GM18907 (cell line): ENCODE measurements around the gene PLEKHA3.
"Not testable (repeated sequence)": the region's sequence is repeated elsewhere in the genome, so short reads cannot be mapped to it uniquely, and the experiment has no call there.

Source experiments
- ATAC-seq: cut with Tn5 transposase; IDR thresholded peaks from one replicate; pipeline ENCODE4 v1.9.1; 2021; ENCODE audit warnings: mild to moderate bottlenecking, moderate library complexity; ENCODE audit not compliant: unreplicated experiment

Gene PLEKHA3

DNA sequence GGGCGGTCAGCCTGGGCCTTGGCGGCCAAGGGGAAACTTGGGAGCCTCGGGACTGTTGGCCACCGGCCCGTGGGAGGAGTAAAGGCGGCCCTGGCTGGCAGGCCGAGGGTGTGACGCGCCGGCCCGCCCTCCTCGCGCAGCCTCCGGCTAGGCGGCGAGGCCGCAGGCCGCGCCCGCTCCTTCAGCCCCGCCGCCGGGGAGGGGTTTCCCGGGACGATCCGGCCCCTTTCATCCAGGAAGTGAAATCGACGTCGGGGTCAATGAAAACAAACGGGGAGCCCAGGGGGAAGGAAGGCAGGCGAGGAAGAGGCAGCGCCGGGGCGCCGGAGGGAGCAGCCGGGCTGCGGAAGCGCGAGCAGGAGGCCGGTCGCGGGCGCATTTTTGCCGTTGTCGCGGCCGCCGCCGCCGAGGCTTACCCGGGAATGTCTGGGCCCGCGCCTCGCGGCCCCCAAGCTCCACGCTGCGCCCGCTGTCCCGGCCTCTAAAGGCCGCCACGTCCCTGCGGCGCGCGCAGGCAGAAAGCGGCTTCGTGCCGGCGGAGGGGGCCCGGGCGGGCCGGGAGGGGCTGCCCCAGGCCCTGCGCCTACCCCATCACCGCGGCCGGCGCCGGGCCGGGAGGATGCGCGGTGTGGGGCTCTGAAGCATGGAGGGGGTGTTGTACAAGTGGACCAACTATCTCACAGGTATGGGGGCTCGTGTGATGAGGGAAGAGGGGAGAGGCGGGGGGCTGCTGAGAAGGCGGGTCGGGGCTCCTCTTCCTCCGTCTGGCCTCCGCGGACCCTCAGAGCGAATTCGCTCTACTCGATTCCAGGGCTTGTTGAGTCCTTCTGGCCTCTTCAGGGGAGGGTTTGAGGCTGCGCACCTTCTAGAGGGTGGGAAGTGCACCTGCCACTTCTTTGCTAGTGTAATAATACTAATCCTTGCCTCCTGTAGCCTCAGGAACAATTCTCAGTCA lies at the start of gene PLEKHA3:
PLEKHA3 (plus strand) TSS at position 231 of the 955 bp plus-strand sequence; CDS start at position 644, 413 bp downstream.
- peak; percentile 73 for ATAC-seq

GRCh38 chr2:178436662-178437061 lies 43.6 kb upstream of the PLEKHA3 start:
- ATAC-seq, result no peak

- ATAC-seq, result no peak
These were observed 38.8 kb upstream of the PLEKHA3 start for GRCh38 chr2:178441426-178441825.

DNA sequence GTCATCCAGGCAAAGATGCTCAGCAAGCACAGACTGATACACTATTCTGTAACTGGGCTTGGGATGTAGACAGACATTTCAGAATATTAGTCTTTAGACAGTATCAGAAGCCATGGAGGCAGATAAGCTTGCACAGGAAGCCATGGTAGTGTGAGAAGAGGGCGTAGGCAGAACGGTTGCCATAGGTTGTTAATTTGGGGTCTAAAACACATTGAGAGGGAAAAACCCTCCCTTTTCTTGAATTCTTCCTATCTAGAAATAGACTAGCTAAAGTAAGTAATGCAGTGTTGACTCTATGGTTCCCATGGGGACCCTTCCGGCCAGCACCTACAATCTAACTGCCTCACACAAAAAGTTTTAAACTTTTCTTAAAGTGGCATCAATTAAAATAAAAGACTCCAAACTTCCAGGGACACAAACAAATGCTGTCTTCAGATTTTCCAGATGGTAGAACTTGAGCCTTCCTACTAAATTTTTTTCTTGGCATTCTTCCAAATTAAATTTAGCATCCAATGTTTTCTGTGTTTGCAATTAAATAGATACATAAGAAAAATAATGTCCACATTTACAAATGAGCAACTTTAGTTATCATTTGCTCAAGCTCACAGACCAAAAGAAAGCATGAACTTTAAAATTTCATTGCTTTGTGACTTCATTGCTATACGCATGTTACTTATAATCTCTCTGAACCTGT lies 31.1 kb upstream of the PLEKHA3 start:
- ATAC-seq, result no peak

DNA sequence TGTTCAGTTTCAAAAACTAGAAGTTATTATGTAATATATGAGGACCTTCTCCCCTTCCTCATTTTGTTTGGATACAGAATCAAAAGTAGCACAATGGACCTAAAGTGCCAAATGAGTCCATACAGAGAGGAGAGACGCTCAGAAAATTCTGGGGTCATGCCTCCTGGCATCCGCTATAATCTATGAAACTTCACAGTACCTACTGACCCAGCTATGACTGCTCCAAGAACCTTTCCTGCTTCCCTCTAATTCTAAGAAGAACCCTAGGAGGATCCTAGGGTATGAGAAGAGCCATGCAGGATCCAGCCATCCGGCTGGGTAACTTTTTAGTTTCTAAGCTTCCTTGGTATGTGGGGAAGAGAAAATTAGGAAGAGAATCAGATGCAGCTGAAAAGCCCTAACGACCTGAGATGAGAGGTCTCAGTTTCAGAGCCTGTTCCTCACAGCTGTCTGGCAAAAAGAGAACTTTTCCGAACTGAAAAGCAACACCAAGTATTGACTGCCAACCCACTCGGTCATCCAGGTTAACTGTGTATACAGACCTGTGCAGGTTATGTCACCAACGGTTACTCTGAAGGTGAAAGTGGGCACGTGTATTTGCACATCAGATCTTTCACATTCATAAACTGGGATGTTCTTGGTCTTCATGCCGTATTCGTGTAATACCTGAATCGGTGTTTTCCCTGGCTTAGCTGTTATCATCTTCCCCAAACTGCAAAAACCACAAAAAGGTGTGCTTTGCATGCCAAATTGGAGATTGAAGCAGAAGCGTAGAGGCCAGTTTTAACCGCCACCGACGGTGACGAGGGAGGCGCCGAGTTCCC lies 30.3 kb upstream of the PLEKHA3 start:
- peak; percentile 12 for ATAC-seq

- ATAC-seq, result peak; percentile 62
These were observed 29.8 kb upstream of the PLEKHA3 start for GRCh38 chr2:178450524-178450773.

DNA sequence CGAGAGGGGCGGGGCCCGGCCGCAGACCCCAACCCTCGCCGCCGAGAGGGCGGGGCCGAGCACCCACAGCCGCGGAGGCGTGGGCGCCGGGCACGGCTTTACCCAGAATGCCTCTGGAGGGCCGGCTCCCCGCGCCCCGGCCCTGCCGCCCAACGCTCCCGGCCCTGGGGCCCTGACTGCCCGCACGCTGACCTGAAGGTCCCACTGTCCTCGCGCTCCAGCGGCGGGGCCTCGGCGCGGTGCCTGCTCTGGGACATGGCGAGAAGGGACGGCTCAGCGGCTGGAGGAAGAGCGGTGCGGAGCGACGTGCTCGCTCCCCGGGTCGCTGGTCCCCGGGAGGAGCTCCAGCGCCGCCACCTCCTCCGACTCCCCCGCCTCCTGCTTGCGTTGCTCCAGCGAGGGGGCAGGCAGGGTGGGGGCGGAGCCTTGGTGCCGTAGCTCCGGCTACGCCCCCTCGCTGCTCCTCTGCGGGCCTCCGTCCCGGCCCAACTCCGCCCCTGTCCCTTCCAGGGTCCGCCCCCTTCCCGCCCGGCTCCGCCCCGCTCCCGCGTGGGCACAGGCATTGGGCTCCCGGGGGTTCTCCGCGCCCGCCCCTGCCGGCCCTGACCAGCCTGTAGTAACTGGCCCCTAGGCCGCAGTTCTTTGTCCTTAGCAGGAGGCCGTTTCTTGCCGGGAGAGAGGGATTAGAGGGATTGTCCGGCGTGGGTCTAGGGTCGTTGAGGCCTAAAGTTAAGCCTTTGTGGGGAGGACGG lies 29.3 kb upstream of the PLEKHA3 start, which contains the start of the genes PJVK and PRKRA:
PJVK (plus strand) TSS at position 605 of the 752 bp plus-strand sequence. CDS start 2,032 bp downstream, outside the sequence.
PRKRA (minus strand) TSS at position 402 of the 752 bp plus-strand sequence; CDS start at position 257, 145 bp downstream.
- ATAC-seq, result peak; percentile 90

- ATAC-seq, result no peak
These were observed 27.9 kb upstream of the PLEKHA3 start for GRCh38 chr2:178452334-178452733.

DNA sequence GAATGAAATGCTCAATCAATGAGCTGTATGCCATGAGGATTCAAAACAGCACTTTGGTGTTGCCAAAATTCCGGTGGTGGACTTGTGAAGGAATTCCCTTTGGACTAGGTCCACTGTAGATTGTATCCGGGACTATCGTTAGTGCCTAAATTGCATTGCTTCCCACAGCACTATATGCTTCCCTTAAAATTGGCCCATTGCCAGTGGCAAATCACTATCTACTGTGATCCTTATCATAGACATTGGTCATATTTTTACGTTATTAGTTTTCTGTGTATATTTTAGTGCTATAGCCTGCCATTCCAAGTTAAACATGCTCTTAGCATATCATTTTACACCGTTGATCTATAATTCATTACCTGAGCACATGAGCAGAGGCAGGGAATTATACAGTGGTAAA lies 27.4 kb upstream of the PLEKHA3 start:
- ATAC-seq, result no peak

GRCh38 chr2:178455947-178456346 lies 24.3 kb upstream of the PLEKHA3 start:
- ATAC-seq, result no peak

DNA sequence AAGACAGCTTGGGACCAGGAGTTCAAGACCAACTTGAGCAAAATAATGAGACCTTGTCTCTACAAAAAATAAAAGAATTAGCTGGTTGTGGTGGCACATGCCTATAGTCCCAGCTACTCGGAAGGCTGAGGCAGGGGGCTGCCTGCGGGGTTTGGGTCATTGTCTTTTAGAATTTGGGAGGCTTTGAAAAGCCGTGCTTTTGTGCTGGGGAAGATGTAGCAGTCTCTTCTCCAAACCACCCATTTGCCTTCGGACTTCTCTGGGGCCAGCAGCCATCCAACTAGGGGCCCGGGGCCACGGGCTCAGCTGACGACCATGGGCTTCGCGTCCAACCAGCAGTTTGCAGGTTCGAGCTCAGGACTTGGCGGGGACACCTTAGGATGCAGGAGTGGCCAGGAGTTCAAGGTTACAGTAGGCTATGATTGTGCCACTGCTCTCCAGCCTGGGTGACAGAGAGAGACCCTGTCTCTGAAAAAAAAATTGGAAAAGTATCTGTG lies 22.8 kb upstream of the PLEKHA3 start:
- no peak for ATAC-seq

DNA sequence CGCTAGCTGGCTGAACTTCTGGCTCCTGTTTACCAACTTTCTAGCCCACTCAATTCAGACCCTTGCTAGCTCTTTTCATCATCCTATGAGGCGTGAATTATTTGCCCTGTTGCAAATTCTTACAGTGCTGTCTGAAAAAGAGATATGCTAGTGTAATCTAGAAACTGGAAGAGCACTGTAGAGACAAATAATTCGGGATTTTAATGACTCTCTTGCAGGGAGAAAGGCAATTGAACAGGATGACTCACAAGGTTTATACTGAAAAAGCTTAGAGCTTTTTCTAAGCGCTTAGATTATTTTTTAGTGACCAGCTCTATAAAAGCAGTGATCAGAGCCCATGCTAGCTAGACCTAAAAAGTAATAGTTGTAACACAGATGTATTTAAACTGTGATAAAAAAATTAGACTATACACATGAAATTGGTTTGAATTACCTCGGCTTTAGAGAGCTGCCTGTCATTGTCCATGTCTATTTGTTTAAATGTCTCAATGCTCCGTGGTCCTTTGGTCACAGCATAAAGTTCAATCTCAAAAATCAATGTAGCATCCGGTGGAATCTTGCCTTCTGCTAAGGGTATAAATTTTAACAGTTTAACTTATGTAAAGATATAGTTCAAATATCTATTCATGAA lies 10.9 kb upstream of the PLEKHA3 start:
- no peak for ATAC-seq

DNA sequence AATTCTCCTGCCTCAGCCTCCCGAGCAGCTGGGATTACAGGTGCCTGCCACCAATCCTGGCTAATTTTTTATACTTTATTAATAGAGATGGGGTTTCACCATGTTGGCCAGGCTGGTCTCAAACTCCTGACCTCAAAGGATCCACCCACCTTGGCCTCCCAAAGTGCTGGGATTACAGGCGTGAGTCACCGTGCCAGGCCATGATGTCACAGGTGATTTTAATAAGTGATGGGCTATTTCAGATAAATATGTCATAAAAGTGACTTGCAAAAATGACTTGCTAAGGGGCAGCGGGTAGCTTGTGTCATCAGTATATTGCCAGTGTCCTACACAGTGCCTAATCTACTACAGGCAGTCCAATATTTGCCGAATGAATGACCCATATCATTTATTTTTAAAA lies 8.9 kb upstream of the PLEKHA3 start:
- ATAC-seq, result not testable (repeated sequence)

- no peak for ATAC-seq
These were observed 6.9 kb upstream of the PLEKHA3 start for GRCh38 chr2:178473373-178473772.

DNA sequence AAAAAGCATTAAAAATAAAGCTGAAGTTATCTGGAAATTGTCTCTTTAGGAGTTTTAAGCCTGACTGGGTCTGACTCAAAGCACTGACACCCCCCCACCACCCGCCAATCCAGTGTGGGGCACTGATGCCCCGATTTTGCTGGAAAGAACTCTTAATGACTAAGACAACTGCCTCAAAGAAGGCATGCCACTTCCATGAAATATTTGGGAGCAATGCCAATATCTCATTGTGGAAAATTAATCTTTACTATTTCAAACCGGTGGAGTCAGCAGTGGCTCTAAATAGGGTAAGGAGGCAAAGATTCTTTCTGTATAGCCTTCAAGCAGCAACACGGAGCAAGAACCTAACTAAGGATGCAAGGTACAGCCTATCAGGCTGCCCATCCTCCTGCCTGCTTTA lies 6.3 kb upstream of the PLEKHA3 start:
- ATAC-seq, result no peak

DNA sequence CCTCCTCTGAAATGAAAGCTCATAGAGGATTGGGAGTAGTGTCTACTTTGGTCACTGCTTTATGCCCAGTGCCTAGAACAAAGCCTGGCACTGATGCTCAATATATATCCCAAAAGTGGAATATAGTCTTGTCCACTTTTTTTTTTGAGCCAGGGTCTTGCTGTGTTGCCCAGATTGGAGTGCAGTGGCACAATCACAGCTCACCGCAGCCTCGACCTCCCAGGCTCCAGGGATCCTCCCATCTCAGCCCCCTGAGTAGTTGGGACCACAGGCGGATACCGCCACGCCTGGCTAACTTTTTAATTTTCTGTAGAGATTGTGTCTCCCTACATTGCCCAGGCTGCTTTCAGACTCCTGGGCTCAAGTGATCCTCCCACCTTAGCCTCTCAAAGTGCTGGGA lies 5.7 kb upstream of the PLEKHA3 start:
- no peak for ATAC-seq

- no peak for ATAC-seq
These were observed 3.8 kb upstream of the PLEKHA3 start for GRCh38 chr2:178476477-178476876.

DNA sequence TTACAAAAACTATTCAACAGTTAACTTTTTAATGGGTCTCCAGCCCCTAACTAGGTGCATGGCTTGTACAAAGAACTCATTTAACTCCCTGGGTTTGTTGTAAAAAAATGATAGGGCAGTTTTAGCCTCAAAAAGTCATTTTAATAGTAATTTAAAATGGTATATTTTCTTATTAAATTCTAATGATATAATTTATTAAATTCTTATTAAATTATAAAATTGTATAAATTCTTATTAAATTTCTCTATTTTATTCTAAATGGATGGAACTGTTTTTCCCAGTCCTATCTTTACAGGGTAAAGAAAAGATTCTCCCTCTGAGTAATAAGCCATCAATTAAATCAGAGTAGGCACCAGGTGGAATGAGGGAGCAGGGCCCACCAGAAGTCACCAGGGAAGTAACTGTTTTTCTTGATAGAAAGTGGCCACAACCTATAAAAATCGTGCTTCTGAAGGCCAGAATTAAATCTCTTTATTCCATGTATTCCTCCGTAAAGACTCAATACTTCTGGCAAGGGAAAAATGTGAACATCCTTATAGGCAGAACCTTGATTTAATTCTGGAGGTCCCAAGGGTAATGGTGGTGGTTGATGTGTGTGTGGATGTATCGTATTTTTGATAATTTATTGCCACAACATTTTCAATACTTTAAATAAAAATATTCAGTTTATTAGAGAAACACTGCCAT lies 2.7 kb upstream of the PLEKHA3 start:
- no peak for ATAC-seq

DNA sequence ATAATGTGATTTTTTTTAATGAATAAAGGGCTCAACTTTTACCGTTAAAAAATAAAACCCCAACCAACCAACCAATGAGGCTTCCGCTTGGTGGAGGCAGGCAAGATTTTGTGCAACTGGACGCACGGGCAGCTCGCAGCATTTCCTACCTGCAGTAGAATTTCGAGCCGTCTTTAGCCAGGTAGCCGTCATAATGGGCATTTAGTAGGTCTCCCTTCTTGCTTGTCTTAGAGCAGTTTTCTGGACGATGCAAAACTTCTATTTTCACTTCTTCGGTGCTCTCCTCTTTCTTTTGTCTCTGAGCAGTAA lies 2.2 kb upstream of the PLEKHA3 start:
- no peak for ATAC-seq
